ENCODE measurements around the gene CST6. TPM values are rescaled to one million over a fixed set of nuclear protein-coding genes. Genes with fewer than 3 reads are reported as not detected.

The CST6 gene
- polyA plus RNA-seq, 1 experiment = 5.9 TPM

GRCh38 chr11:66001942-66002647 is 9.7 kb upstream of the CST6 start, which contains the start of the genes BANF1 and EIF1AD:
Gene BANF1, plus strand, starts transcription at chr11:66002503. Its CDS starts 748 bp downstream, at chr11:66003251.
Gene EIF1AD, minus strand, starts transcription at chr11:66002157. Its CDS starts 1,768 bp downstream, at chr11:66000389.
- no peak for TF ChIP-seq CTCF (IDR thresholded peaks at IDR 0.05; ENCODE audit: insufficient read depth, low read depth, low read length)
- peak; percentile 85 for DNase-seq (ENCODE audit: low read depth)
- Histone ChIP-seq H3K4me3 (ENCODE audit: low read depth, low read length) (peak within 1 kb of the TSS; percentile 81), H3K27me3 (ENCODE audit: control insufficient read depth, insufficient read depth, low read length) (no peaks in the 10 kb centered on the region), H3K36me3 (ENCODE audit: control insufficient read depth, insufficient read depth, low read length) (peaks cover 32% of the 10 kb centered on the region)
- CTCF ChIA-PET = interaction anchor here (0.7 to 1.4 kb wide), 6 partner anchors 11 to 158 kb away, joined by 3 to 9 read pairs (median 3); no protein-coding TSS in a partner anchor
- POLR2A ChIA-PET = interaction anchor here (0.6 to 0.7 kb wide), 3 partner anchors 10 to 168 kb away, joined by 3 to 5 read pairs (median 4); partner anchors contain the start of gene SNX32

- TF ChIP-seq CTCF (IDR thresholded peaks at IDR 0.05; ENCODE audit: insufficient read depth, low read depth, low read length) = peak; percentile 41
- DNase-seq (ENCODE audit: low read depth) = no peak
- Histone ChIP-seq H3K27me3 (ENCODE audit: control insufficient read depth, insufficient read depth, low read length) (no peaks in the 10 kb centered on the region), H3K4me3 (ENCODE audit: low read depth, low read length) (peak overlapping the region; percentile 81), H3K36me3 (ENCODE audit: control insufficient read depth, insufficient read depth, low read length) (peaks cover 30% of the 10 kb centered on the region)
- ChIA-PET CTCF (interaction anchor here (0.7 to 1.4 kb wide), 7 partner anchors 12 to 157 kb away, joined by 3 to 9 read pairs (median 3); no protein-coding TSS in a partner anchor), POLR2A (interaction anchor here (0.5 to 0.7 kb wide), 2 partner anchors 115 to 143 kb away, joined by 3 read pairs; partner anchors contain the start of gene FIBP)
Observed at GRCh38 chr11:66002648-66003225, 9.1 kb upstream of the CST6 start.

- CTCF ChIA-PET = interaction anchor here (0.7 to 2.4 kb wide), 5 partner anchors 16 to 131 kb away, joined by 3 to 9 read pairs (median 3); no protein-coding TSS in a partner anchor
- POLR2A ChIA-PET = interaction anchor here (0.5 kb wide), 1 partner anchor 115 kb away, joined by 3 read pairs; the partner anchor contains the start of gene FIBP
Observed at GRCh38 chr11:66003291-66003690, 8.5 kb upstream of the CST6 start.

GRCh38 chr11:66004186-66004585 is 7.6 kb upstream of the CST6 start:
- no peak for TF ChIP-seq CTCF (IDR thresholded peaks at IDR 0.05; ENCODE audit: insufficient read depth, low read depth, low read length)
- Histone ChIP-seq H3K36me3 (ENCODE audit: control insufficient read depth, insufficient read depth, low read length) (peaks cover 22% of the 10 kb centered on the region), H3K27me3 (ENCODE audit: control insufficient read depth, insufficient read depth, low read length) (no peaks in the 10 kb centered on the region), H3K4me3 (ENCODE audit: low read depth, low read length) (no peak overlapping the region)
- DNase-seq (ENCODE audit: low read depth) = no peak
- ChIA-PET POLR2A (no interaction called here), CTCF (interaction anchor here (0.5 to 2.4 kb wide), 2 partner anchors 18 to 219 kb away, joined by 3 to 9 read pairs; no protein-coding TSS in a partner anchor)

More at GRCh38 chr11:66003291-66003690, 8.5 kb upstream of the CST6 start:
- Histone ChIP-seq H3K4me3 (ENCODE audit: low read depth, low read length) (peak overlapping the region; percentile 81), H3K27me3 (ENCODE audit: control insufficient read depth, insufficient read depth, low read length) (no peaks in the 10 kb centered on the region), H3K36me3 (ENCODE audit: control insufficient read depth, insufficient read depth, low read length) (peaks cover 27% of the 10 kb centered on the region)
- no peak for DNase-seq (ENCODE audit: low read depth)
- TF ChIP-seq CTCF (IDR thresholded peaks at IDR 0.05; ENCODE audit: insufficient read depth, low read depth, low read length) = no peak

Data from BJ (cell line).